GM12874 (cell line): ENCODE measurements around the gene GPC5.

Experiments used
- CTCF ChIP-seq: IDR thresholded peaks from 2 replicates; pipeline ENCODE4 v1.5.1; 2011; ENCODE audit warnings: low read depth, mild to moderate bottlenecking, control low read depth, low read length, moderate library complexity; ENCODE audit not compliant: insufficient read depth

The GPC5 gene

GRCh38 chr13:92626274-92626673 lies 1227.9 kb downstream of the GPC5 start:
- TF ChIP-seq CTCF: no peak

- no peak for TF ChIP-seq CTCF
Measured at GRCh38 chr13:92640936-92641335, 1242.5 kb downstream of the GPC5 start.

GRCh38 chr13:92649140-92649813 lies 1250.9 kb downstream of the GPC5 start:
- no peak for TF ChIP-seq CTCF

- TF ChIP-seq CTCF: no peak
Measured at GRCh38 chr13:92656103-92656502, 1257.7 kb downstream of the GPC5 start.

GRCh38 chr13:92656648-92657047 lies 1258.2 kb downstream of the GPC5 start:
- TF ChIP-seq CTCF: no peak

GRCh38 chr13:92657565-92657964 lies 1259.1 kb downstream of the GPC5 start:
- TF ChIP-seq CTCF: no peak

- no peak for TF ChIP-seq CTCF
Measured at GRCh38 chr13:92658293-92658692, 1259.9 kb downstream of the GPC5 start.

GRCh38 chr13:92661406-92661805 lies 1263.0 kb downstream of the GPC5 start:
- TF ChIP-seq CTCF: no peak
